Stimulated activated naive CD8-positive, alpha-beta T cell treated with anti-CD3 and anti-CD28 coated beads, Interleukin-15, Interleukin-2, amounts not matched to agents 100 ng/mL and 50 ng/mL, for 24 hours (primary cell): ENCODE results near the gene CABYR.
"Not testable (repeated sequence)": the region's sequence is repeated elsewhere in the genome, so short reads cannot be mapped to it uniquely, and the experiment has no call there.

Source experiments
- H3K27ac Mint-ChIP-seq: one replicate; pipeline ENCODE4 v1.8.0; 2021; ENCODE audit warnings: mild to moderate bottlenecking, mixed read lengths
- H3K27me3 Mint-ChIP-seq: one replicate; pipeline ENCODE4 v1.8.0; 2021; ENCODE audit warnings: mixed read lengths
- H3K36me3 Mint-ChIP-seq: one replicate; pipeline ENCODE4 v1.8.0; 2021; ENCODE audit warnings: low read depth, mixed read lengths
- H3K4me1 Mint-ChIP-seq: one replicate; pipeline ENCODE4 v1.8.0; 2021; ENCODE audit warnings: low read depth, mixed read lengths
- H3K4me3 Mint-ChIP-seq: one replicate; pipeline ENCODE4 v1.8.0; 2021; ENCODE audit warnings: mild to moderate bottlenecking, mixed read lengths
- H3K9me3 Mint-ChIP-seq: one replicate; pipeline ENCODE4 v1.8.0; 2021; ENCODE audit warnings: mixed read lengths

Gene CABYR

DNA sequence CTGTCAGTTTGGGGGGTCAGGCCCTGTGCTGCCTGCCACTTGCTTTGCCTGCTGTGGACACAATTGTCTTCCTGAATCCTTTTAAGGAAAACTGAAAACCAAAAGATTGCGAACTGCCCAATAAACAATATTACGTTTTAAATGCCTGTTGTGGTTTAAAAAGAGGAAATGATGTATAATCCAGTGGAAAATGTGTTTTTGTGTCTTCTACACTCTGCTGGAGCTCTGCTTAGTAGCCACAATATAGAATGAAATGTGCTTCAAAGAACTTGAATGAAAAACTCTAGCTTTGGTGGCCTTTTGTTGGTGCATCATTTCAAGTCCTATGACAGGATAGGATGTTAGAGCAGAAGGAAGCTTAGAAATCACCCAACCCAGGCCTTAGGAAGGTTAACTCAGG lies 23.2 kb upstream of the CABYR start:
- H3K9me3 Mint-ChIP-seq = no peaks in the 10 kb centered on the region
- peaks cover 32% of the 10 kb centered on the region for H3K36me3 Mint-ChIP-seq
- H3K4me3 Mint-ChIP-seq = no peak overlapping the region
- H3K27me3 Mint-ChIP-seq = no peaks in the 10 kb centered on the region
- peaks cover 35% of the 10 kb centered on the region for H3K4me1 Mint-ChIP-seq
- peak overlapping the region; percentile 63 for H3K27ac Mint-ChIP-seq

DNA sequence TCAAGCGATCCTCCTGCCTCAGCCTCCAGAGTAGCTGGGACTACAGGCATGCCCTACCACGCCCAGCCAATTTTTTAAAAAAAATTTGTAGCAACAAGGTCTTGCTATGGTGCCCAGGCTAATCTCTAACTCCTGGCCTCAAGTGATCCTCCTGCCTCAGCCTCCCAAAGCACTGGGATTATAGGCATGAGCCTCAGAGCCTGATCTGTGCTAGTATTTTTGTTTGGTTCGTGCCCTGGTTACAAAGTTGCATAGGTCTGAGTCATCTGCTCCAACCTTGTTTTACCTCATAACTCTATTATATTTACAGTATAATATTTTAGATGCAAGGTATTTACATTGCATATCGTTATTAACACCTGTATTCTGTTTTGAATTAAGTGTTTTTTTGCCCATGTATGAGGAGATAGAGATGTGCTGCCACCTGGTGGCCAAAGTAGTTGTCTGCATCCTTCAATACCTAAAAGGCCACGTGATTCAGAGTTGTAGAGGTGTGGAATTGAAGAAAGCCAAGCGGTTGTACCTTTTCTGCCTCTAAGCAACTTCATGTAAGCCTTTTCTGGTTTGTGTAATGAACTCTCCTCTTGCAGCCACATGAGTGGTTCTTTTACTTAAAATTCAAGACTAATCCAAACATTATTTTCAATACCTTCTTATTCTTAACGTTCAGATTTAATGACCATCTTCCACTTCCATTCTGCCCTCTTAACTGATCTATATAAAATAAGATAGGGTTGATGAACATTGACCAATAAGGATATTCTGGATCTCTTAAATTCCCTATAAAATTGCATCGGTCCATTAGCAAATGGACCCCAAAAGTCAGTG lies 19.9 kb upstream of the CABYR start:
- H3K9me3 Mint-ChIP-seq = no peaks in the 10 kb centered on the region
- peaks cover 23% of the 10 kb centered on the region for H3K4me1 Mint-ChIP-seq
- no peaks in the 10 kb centered on the region for H3K27me3 Mint-ChIP-seq
- H3K36me3 Mint-ChIP-seq = peaks cover 40% of the 10 kb centered on the region
- H3K27ac Mint-ChIP-seq = no peak overlapping the region
- no peak overlapping the region for H3K4me3 Mint-ChIP-seq

DNA sequence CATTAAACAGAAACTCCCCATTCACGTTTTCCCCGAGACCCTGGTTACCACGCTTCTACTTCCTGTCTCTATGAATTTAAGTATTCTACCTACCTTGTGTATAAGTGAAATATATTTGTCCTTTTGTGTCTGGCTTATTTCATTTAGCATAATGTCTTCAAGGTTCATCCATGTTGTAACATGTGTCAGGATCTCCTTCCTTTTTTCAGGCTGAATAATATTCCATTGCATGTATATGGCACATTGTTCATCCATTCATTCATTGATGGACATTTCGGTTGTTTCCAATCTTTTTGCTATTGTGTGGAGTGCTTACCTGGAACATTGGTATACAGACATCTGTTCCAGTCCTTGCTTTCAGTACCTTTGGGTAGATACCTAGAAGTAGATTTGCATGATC lies 18.2 kb upstream of the CABYR start:
- H3K4me1 Mint-ChIP-seq = peaks cover 6% of the 10 kb centered on the region
- H3K9me3 Mint-ChIP-seq = no peaks in the 10 kb centered on the region
- no peaks in the 10 kb centered on the region for H3K27me3 Mint-ChIP-seq
- H3K27ac Mint-ChIP-seq = no peak overlapping the region
- H3K36me3 Mint-ChIP-seq = peaks cover 46% of the 10 kb centered on the region
- no peak overlapping the region for H3K4me3 Mint-ChIP-seq

DNA sequence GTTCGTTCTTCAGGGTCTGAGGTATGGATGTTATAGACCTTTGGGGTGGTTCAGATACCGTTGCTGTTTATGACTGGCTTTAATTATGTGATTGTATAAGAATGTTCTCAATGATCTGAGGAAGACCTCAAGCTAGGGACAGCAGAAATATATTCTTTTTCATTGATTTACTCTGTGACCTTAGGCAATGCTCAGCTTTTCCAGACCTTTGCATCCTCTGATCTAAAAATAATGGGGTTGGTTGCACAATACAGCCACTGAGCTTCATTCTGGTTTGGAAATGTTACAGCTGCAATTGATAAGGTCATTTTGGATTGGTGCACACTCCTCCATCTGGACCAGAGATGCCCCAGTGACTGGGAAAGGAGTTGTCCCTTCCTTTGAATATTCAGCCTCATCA lies 17.2 kb upstream of the CABYR start:
- H3K27ac Mint-ChIP-seq = no peak overlapping the region
- H3K36me3 Mint-ChIP-seq = peaks cover 45% of the 10 kb centered on the region
- H3K4me3 Mint-ChIP-seq = no peak overlapping the region
- no peaks in the 10 kb centered on the region for H3K4me1 Mint-ChIP-seq
- H3K9me3 Mint-ChIP-seq = no peaks in the 10 kb centered on the region
- no peaks in the 10 kb centered on the region for H3K27me3 Mint-ChIP-seq

GRCh38 chr18:24126155-24126961 lies 12.5 kb upstream of the CABYR start:
- Mint-ChIP-seq H3K4me1 (no peaks in the 10 kb centered on the region), H3K4me3 (no peak overlapping the region), H3K36me3 (peaks cover 55% of the 10 kb centered on the region), H3K27ac (no peak overlapping the region), H3K9me3 (no peaks in the 10 kb centered on the region), H3K27me3 (no peaks in the 10 kb centered on the region)

DNA sequence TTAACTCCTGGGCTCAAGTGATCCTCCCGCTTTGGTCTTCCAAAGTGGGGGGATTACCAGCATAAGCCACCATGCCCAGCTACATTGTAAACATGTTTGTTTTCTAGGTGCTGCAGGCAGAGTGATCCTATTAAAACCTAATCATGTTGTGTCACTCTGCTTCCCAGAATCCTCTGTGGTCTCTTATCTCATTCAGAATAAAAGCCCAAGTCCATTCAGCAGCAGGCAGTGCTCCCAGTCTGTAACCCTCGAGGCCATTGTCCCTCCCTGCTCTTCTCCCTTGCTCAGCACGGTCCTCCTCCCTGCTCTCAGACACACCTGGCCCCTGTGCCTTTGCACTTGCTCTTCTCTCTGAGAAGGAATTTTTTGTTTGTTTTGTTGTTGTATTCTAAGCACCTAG lies 11.1 kb upstream of the CABYR start:
- Mint-ChIP-seq H3K27ac (peak overlapping the region; percentile 65), H3K36me3 (peaks cover 55% of the 10 kb centered on the region), H3K9me3 (no peaks in the 10 kb centered on the region), H3K4me1 (no peaks in the 10 kb centered on the region), H3K27me3 (no peaks in the 10 kb centered on the region), H3K4me3 (no peak overlapping the region)

- Mint-ChIP-seq H3K4me3 (no peak overlapping the region), H3K27ac (no peak overlapping the region), H3K9me3 (no peaks in the 10 kb centered on the region), H3K36me3 (peaks cover 52% of the 10 kb centered on the region), H3K27me3 (no peaks in the 10 kb centered on the region), H3K4me1 (no peaks in the 10 kb centered on the region)
Measured at GRCh38 chr18:24128700-24129099, 10.2 kb upstream of the CABYR start.

DNA sequence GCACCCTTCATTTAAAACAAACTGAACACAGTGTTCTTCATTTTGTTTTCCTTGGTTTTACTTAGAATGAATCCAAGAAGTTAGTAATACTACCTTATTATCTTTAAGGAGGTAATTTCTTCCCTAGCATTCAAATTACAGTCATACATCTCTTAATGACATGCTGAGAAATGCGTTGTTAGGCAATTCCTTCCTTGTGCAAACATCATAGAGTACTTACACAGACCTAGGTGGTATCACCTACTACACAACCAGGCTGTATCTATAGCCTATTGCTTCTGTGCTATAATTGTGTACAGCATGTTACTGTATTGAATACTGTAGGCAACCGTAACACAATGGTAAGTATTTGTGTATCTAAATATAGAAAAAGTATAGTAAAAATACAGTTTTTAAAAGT lies 8.4 kb upstream of the CABYR start:
- Mint-ChIP-seq H3K27ac (no peak overlapping the region), H3K4me1 (no peaks in the 10 kb centered on the region), H3K9me3 (no peaks in the 10 kb centered on the region), H3K4me3 (no peak overlapping the region), H3K36me3 (peaks cover 48% of the 10 kb centered on the region), H3K27me3 (no peaks in the 10 kb centered on the region)

DNA sequence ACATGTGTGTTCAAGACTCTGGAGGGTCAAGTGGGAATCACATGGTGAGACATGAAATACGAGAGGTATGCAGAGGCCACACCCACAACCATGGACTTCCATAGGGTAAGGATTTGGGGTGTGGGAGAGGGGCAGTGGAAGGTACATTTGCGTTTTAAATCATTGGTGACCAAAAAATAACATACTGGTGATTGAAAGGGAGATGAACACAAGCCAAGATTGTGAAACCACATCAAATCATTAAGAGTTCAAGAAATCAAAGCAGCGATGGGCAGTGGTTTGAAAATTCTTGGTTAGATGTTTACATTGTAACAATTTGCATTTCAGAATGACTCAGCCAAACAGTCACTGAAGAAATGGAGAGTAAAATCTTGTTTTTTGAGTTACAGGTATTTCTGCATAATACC lies 1.9 kb upstream of the CABYR start:
- peaks cover 14% of the 10 kb centered on the region for H3K27me3 Mint-ChIP-seq
- peaks cover 14% of the 10 kb centered on the region for H3K36me3 Mint-ChIP-seq
- H3K4me3 Mint-ChIP-seq = no peak overlapping the region
- H3K27ac Mint-ChIP-seq = peak overlapping the region; percentile 22
- H3K4me1 Mint-ChIP-seq = peaks cover 27% of the 10 kb centered on the region
- H3K9me3 Mint-ChIP-seq = peaks cover 4% of the 10 kb centered on the region

DNA sequence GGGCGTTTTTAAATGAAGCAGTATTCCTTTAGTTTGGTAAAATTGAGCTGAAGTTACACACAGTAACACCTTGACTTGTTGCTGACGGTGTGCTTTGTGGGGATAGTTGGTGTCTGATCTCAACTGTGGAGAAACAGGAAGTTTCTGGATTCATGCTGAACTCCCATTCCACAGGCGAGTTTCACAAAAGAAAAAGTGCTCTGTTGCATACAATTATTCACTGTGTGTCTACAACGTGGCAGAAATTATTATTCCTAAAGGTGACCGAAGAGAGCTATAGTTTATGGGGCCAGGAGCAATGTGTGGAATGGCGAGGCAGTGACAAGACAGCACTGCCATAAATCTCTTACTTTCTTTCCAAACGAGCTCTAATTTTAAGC lies 463 bp upstream of the CABYR start:
- Mint-ChIP-seq H3K4me1 (peaks cover 27% of the 10 kb centered on the region), H3K9me3 (peaks cover 4% of the 10 kb centered on the region)

DNA sequence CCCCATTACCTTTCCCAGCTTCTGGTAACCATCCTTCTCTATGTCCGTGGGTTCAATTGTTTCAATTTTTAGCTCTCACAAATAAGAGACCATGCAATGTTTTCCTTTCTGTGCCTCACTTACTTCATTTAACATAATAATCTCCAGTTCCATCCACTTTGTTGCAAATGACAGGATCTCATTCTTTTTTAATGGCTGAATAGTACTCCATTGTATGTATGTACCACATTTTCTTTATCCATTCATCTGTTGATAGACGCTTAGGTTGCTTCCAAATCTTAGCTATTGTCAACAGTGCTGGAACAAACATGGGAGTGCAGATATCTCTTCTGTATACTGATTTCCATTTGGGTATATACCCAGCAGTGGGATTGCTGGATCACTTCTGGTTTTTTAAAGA lies 1.8 kb downstream of the CABYR start:
- Mint-ChIP-seq H3K4me3 (peak overlapping the region; percentile 21), H3K27ac (no peak overlapping the region), H3K9me3 (peaks cover 4% of the 10 kb centered on the region), H3K36me3 (no peaks in the 10 kb centered on the region), H3K27me3 (peaks cover 23% of the 10 kb centered on the region), H3K4me1 (peaks cover 27% of the 10 kb centered on the region)

More for the DNA sequence above, 463 bp upstream of the CABYR start:
- Mint-ChIP-seq H3K27me3 (peaks cover 17% of the 10 kb centered on the region), H3K4me3 (peak overlapping the region; percentile 83), H3K27ac (peak overlapping the region; percentile 34), H3K36me3 (peaks cover 8% of the 10 kb centered on the region)

GRCh38 chr18:24142376-24142775 lies 3.5 kb downstream of the CABYR start:
- Mint-ChIP-seq H3K36me3 (no peaks in the 10 kb centered on the region), H3K9me3 (peaks cover 4% of the 10 kb centered on the region), H3K27ac (no peak overlapping the region), H3K27me3 (peaks cover 23% of the 10 kb centered on the region), H3K4me1 (peaks cover 20% of the 10 kb centered on the region), H3K4me3 (no peak overlapping the region)

DNA sequence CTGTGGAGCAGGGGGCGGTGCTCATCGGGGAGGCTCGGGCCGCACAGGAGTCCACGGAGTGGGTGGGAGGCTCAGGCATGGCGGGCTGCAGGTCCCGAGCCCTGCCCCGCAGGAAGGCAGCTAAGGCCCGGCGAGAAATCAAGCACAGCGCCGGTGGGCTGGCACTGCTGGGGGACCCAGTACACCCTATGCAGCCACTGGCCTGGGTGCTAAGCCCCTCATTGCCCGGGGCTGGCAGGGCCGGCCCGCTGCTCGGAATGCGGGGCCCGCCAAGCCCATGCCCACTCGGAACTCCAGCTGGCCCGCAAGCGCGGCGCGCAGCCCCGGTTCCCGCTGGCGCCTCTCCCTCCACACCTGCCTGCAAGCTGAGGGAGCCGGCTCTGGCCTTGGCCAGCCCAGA lies 10.7 kb downstream of the CABYR start:
- not testable (repeated sequence) for H3K27me3 Mint-ChIP-seq, H3K36me3 Mint-ChIP-seq, H3K4me1 Mint-ChIP-seq, H3K4me3 Mint-ChIP-seq, H3K9me3 Mint-ChIP-seq, H3K27ac Mint-ChIP-seq

GRCh38 chr18:24153397-24153796 lies 14.5 kb downstream of the CABYR start:
- H3K36me3 Mint-ChIP-seq = no peaks in the 10 kb centered on the region
- no peaks in the 10 kb centered on the region for H3K9me3 Mint-ChIP-seq
- H3K27ac Mint-ChIP-seq = no peak overlapping the region
- no peaks in the 10 kb centered on the region for H3K27me3 Mint-ChIP-seq
- no peaks in the 10 kb centered on the region for H3K4me1 Mint-ChIP-seq
- no peak overlapping the region for H3K4me3 Mint-ChIP-seq

DNA sequence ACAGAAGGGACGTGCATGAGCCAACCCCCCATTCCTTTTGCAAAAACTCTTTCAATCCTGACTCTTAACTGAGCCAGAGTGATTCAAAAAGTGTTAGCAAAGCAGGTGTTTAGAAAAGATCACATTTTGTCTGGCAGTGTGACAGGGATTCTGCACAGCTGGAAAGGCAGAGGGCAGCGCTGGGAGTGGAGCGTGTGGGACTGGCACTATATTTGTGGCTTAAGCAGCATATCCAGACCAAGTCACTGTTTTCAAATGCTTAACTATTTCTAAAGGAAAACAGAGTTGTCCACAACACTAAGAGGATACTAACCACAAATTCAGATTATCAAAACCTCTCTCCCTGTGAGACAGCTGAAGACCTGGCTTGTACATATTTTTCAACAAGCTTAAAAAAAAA lies 19.0 kb downstream of the CABYR start:
- Mint-ChIP-seq H3K27ac (no peak overlapping the region), H3K9me3 (no peaks in the 10 kb centered on the region), H3K27me3 (no peaks in the 10 kb centered on the region), H3K4me1 (no peaks in the 10 kb centered on the region), H3K36me3 (no peaks in the 10 kb centered on the region), H3K4me3 (no peak overlapping the region)
